GM12878 (cell line): ENCODE data around the gene LRRC8D. TPM values are rescaled to one million over a fixed set of nuclear protein-coding genes. Genes with fewer than 3 reads are reported as not detected.

Source experiments
- ATAC-seq: fragments of 200-7000 bp; cut with Tn5 transposase; 3 replicates; pipeline ENCODE4 v1.9.1; 2020; ENCODE audit warnings: mild to moderate bottlenecking, moderate library complexity
- BruUV-seq: library from RNA; stranded (reverse); fragments of 400-500 nt; replicated peaks from 2 replicates; lab custom pipeline; 2021; lab: Mats Ljungman, UMichigan
- CTCF ChIA-PET: fragments of 300-600 bp; sonication (Branson Sonifier 250); formaldehyde crosslinking; extraction: SDS; loops from one replicate; lab custom pipeline; 2021; ENCODE audit warnings: inconsistent platforms; lab: Yijun Ruan, JAX
- POLR2A ChIA-PET: fragments of 350-600 bp; formaldehyde crosslinking; extraction: SDS; loops from one replicate; lab custom pipeline; 2021; ENCODE audit warnings: inconsistent platforms; lab: Charles Lee
- RAD21 ChIA-PET: fragments of 300-600 bp; sonication (Branson Sonifier 250); formaldehyde crosslinking; loops from one replicate; lab custom pipeline; 2023; ENCODE audit warnings: antibody characterized with exemption; ENCODE audit not compliant: unreplicated experiment; lab: Charles Lee
- SMC1A ChIA-PET: fragments of 300-600 bp; sonication (Branson Sonifier 250); formaldehyde crosslinking; loops from one replicate; lab custom pipeline; 2023; ENCODE audit not compliant: unreplicated experiment, uncharacterized antibody; lab: Charles Lee
- DNase-seq: peaks from one replicate; pipeline ENCODE4 v3.0.0-alpha.2; 2011; ENCODE audit warnings: low read depth, low spot score
- FAIRE-seq: peaks from 3 replicates; lab custom pipeline; 2011; peaks lifted over from hg19 to GRCh38; lab: Jason Lieb, UNC
- H2AFZ ChIP-seq: 2 replicates; pipeline ENCODE4 v1.6.0; 2011; ENCODE audit warnings: low read depth, low read length, control low read depth; ENCODE audit not compliant: control insufficient read depth
- H3K27ac ChIP-seq: 2 replicates; pipeline ENCODE4 v1.5.1; 2011; ENCODE audit warnings: control low read depth; ENCODE audit not compliant: control insufficient read depth, insufficient read depth
- H3K27me3 ChIP-seq, 2 experiments: replicated peaks in 1 of 2; 2 replicates each; pipeline versions ENCODE4 v1.6.0 to v1.6.1; 2011; ENCODE audit warnings: low read length in 1 of 2; ENCODE audit not compliant: control insufficient read depth in 2 of 2, insufficient read depth in 2 of 2
- H3K36me3 ChIP-seq, 2 experiments: 2 replicates each; pipeline ENCODE4 v1.5.1; 2011; ENCODE audit warnings: low read length in 1 of 2; ENCODE audit not compliant: control insufficient read depth in 2 of 2, insufficient read depth in 2 of 2
- H3K4me1 ChIP-seq: 2 replicates; pipeline ENCODE4 v1.6.1; 2011; ENCODE audit warnings: mild to moderate bottlenecking, low read length, moderate library complexity, mixed read lengths; ENCODE audit not compliant: control insufficient read depth, insufficient read depth
- H3K4me2 ChIP-seq: 2 replicates; pipeline ENCODE4 v1.6.0; 2011; ENCODE audit warnings: control low read depth; ENCODE audit not compliant: control insufficient read depth, insufficient read depth
- H3K4me3 ChIP-seq: fragments of 200-600 bp; sonication (generic); 2 replicates; pipeline ENCODE4 v1.5.1; 2016
- H3K79me2 ChIP-seq: 2 replicates; pipeline ENCODE4 v1.6.0; 2011; ENCODE audit warnings: low read length; ENCODE audit not compliant: control insufficient read depth, insufficient read depth
- H3K9ac ChIP-seq: 2 replicates; pipeline ENCODE4 v1.8.0; 2011; ENCODE audit warnings: low read length, control low read depth, mixed read lengths; ENCODE audit not compliant: control insufficient read depth, insufficient read depth
- H3K9me3 ChIP-seq: replicated peaks from 3 replicates; pipeline ENCODE4 v1.5.1; 2011; ENCODE audit warnings: mild to moderate bottlenecking, low read length; ENCODE audit not compliant: control insufficient read depth, insufficient read depth
- H4K20me1 ChIP-seq: 2 replicates; pipeline ENCODE4 v1.6.0; 2011; ENCODE audit not compliant: control insufficient read depth, insufficient read depth
- CREM ChIP-seq: IDR thresholded peaks from 2 replicates; pipeline ENCODE4 v1.6.1; 2014; ENCODE audit warnings: antibody characterized with exemption, low read depth
- EP300 ChIP-seq, 2 experiments: fragments of 150-350 bp in 1 of 2; IDR thresholded peaks; 2 replicates each; pipeline ENCODE4 v1.6.1; 2011 to 2012; ENCODE audit warnings: low read depth in 2 of 2, low read length in 2 of 2, borderline replicate concordance in 1 of 2, improper control_type of control experiment in 1 of 2, inconsistent platforms in 1 of 2; ENCODE audit not compliant: control insufficient read depth in 1 of 2
- EZH2 ChIP-seq: IDR thresholded peaks from 2 replicates; pipeline ENCODE4 v1.6.1; 2012; ENCODE audit warnings: low read depth, mild to moderate bottlenecking, control low read depth, inconsistent platforms, low read length, borderline replicate concordance; ENCODE audit not compliant: control insufficient read depth
- HDAC6 ChIP-seq: fragments of 200-600 bp; sonication (generic); IDR thresholded peaks from one replicate; pipeline ENCODE4 v1.8.0; 2017; ENCODE audit warnings: antibody characterized with exemption; ENCODE audit not compliant: unreplicated experiment
- IKZF1 ChIP-seq: fragments of 450-650 bp; conservative IDR thresholded peaks from 2 replicates; pipeline ENCODE4 v1.6.1; 2017; ENCODE audit warnings: antibody characterized with exemption, mild to moderate bottlenecking
- JUND ChIP-seq: IDR thresholded peaks from 2 replicates; pipeline ENCODE4 v1.6.1; 2012; ENCODE audit warnings: low read depth, mild to moderate bottlenecking, low read length, improper control_type of control experiment, moderate library complexity
- NFIC ChIP-seq: IDR thresholded peaks from 2 replicates; pipeline ENCODE4 v1.6.1; 2012; ENCODE audit warnings: low read depth, mild to moderate bottlenecking, inconsistent platforms, low read length, moderate library complexity
- NR2F1 ChIP-seq: fragments of 450-650 bp; conservative IDR thresholded peaks from 2 replicates; pipeline ENCODE4 v1.6.1; 2017; ENCODE audit warnings: mild to moderate bottlenecking
- PKNOX1 ChIP-seq: fragments of 450-650 bp; IDR thresholded peaks from 2 replicates; pipeline ENCODE4 v1.6.1; 2016; ENCODE audit warnings: mild to moderate bottlenecking
- RELA ChIP-seq: fragments of 450-650 bp; IDR thresholded peaks from 2 replicates; pipeline ENCODE4 v1.8.0; 2014; ENCODE audit warnings: borderline replicate concordance; ENCODE audit not compliant: partially characterized antibody
- RELB ChIP-seq: fragments of 450-650 bp; IDR thresholded peaks from 2 replicates; pipeline ENCODE4 v1.6.1; 2017; ENCODE audit warnings: low read depth, mild to moderate bottlenecking, moderate library complexity
- RFX5 ChIP-seq: IDR thresholded peaks from 2 replicates; pipeline ENCODE4 v1.6.1; 2011; ENCODE audit warnings: low read depth, low read length, improper control_type of control experiment
- SMARCA5 ChIP-seq: fragments of 450-650 bp; IDR thresholded peaks from 2 replicates; pipeline ENCODE4 v1.6.1; 2017; ENCODE audit warnings: mild to moderate bottlenecking
- TCF12 ChIP-seq: IDR thresholded peaks from 2 replicates; pipeline ENCODE4 v1.6.1; 2011; ENCODE audit warnings: low read depth, mild to moderate bottlenecking, low read length
- TCF7 ChIP-seq: IDR thresholded peaks from 2 replicates; pipeline ENCODE4 v1.6.1; 2014; ENCODE audit warnings: antibody characterized with exemption, borderline replicate concordance
- USF1 ChIP-seq: IDR thresholded peaks from 2 replicates; pipeline ENCODE4 v1.6.1; 2011; ENCODE audit warnings: borderline replicate concordance, low read depth, mild to moderate bottlenecking, moderate library complexity, mixed read lengths, low read length; ENCODE audit not compliant: insufficient read depth; ENCODE audit errors: extremely low read length
- YY1 ChIP-seq: IDR thresholded peaks from 2 replicates; pipeline ENCODE4 v1.6.1; 2011; ENCODE audit warnings: low read depth, mild to moderate bottlenecking, low read length
- ZNF274 ChIP-seq: IDR thresholded peaks from one replicate; pipeline ENCODE4 v1.8.0; 2011; ENCODE audit not compliant: insufficient read length, insufficient read depth
- WGBS: methylation state at CpG from one replicate; pipeline ENCODE4 v1.1.6; 2016; ENCODE audit warnings: low lambda C conversion rate; ENCODE audit not compliant: insufficient replicate concordance, insufficient coverage; ENCODE audit errors: missing lambda C conversion rate; 5-methylcytosine and 5-hydroxymethylcytosine counted together
- in situ Hi-C: fragments of 300-500 bp; cut with MboI; formaldehyde crosslinking; loops from 9 replicates; pipeline ENCODE4 v1.14.3; 2018; ENCODE audit warnings: mixed read lengths
- intact Hi-C: fragments of 100-400 bp; cut with micrococcal nuclease; formaldehyde crosslinking; loops from one replicate; pipeline ENCODE4 v1.14.2; 2022; ENCODE audit not compliant: unreplicated experiment
- polyA plus RNA-seq, 11 experiments: library from polyadenylated mRNA; depleted of rRNA in 4 of 11; unstranded in 6 of 11; stranded (reverse) in 5 of 11; fragments of >200 nt; fragmentation: Nextera tagmentation in 4 of 11; fragmentation: Illumina TruSeq in 1 of 11; extraction: Ambion mirVana in 4 of 11; extraction: Trizol in 1 of 11; gene quantifications; 1 replicate in 1 of 11; 2 replicates in 10 of 11; pipeline versions ENCODE4 v1.2.1 to v1.2.3, GENCODE V29; 2011 to 2016; ENCODE audit warnings: inconsistent platforms in 2 of 11, missing spikeins in 2 of 11, low read depth in 1 of 11
- total RNA-seq, 4 experiments: library from RNA; depleted of rRNA in 3 of 4; stranded (reverse); fragments of >200 nt in 3 of 4; fragmentation: Illumina TruSeq in 1 of 4; extraction: Trizol in 1 of 4; gene quantifications; 2 replicates each; pipeline versions ENCODE4 v1.2.1 to v1.2.3, GENCODE V29; 2013 to 2021

LRRC8D gene
- total and polyA plus RNA-seq, 10 of the 15 experiments (the other 5 are each of a cell fraction or from before 2014, with no cell fraction given): 5.6 to 44.1 (median 26.8) TPM

- TF ChIP-seq SMARCA5: peak; percentile 38; the same call in 1 of the 2 replicates
- no peak for TF ChIP-seq RFX5
- TF ChIP-seq HDAC6: no peak
Observed at GRCh38 chr1:89780721-89781120, 40.1 kb upstream of the LRRC8D start (continued).

- Histone ChIP-seq H3K9me3 (no peaks in the 10 kb centered on the region), H3K4me1 (peaks cover 13% of the 10 kb centered on the region; the same call in 1 of the 2 replicates), H3K4me3 (no peak overlapping the region), H3K27ac (no peak overlapping the region; the same call in 1 of the 2 replicates), H3K79me2 (no peaks in the 10 kb centered on the region), H3K36me3 (no peaks in the 10 kb centered on the region), H4K20me1 (no peaks in the 10 kb centered on the region), H3K9ac (no peak overlapping the region), H3K27me3 (no peaks in the 10 kb centered on the region), H2AFZ (peak overlapping the region; percentile 9), H3K4me2 (peak overlapping the region; percentile 66)
- CTCF ChIA-PET: interaction anchor here (0.6 to 3.7 kb wide), 39 partner anchors 9 to 698 kb away, joined by 3 to 36 read pairs (median 5); no protein-coding TSS in a partner anchor
- no peak for FAIRE-seq
- 0% methylated on average over 4 of the region's 4 CpGs for WGBS
- in situ Hi-C loops: no loop called here
- SMC1A ChIA-PET: interaction anchor here (0.6 to 7.0 kb wide), 50 partner anchors 10 to 1383 kb away, joined by 3 to 52 read pairs (median 4); partner anchors contain the start of gene LRRC8C
- intact Hi-C loops: no loop called here
- peak; percentile 91 for ATAC-seq
- POLR2A ChIA-PET: interaction anchor here (0.6 to 2.5 kb wide), 11 partner anchors 19 to 317 kb away, joined by 3 to 7 read pairs (median 4); no protein-coding TSS in a partner anchor
- RAD21 ChIA-PET: interaction anchor here (0.6 to 3.6 kb wide), 38 partner anchors 13 to 1265 kb away, joined by 3 to 37 read pairs (median 4); partner anchors contain the start of gene LRRC8D
- BruUV-seq: no TSS peak
- peak; percentile 81 for DNase-seq
- peak; percentile 93 for TF ChIP-seq NFIC
- TF ChIP-seq NR2F1: peak; percentile 59
- peak; percentile 72 to 82; a peak in 2 of 4 replicates for TF ChIP-seq EP300 (IDR thresholded peaks at IDR 0.05; ENCODE audit: borderline replicate concordance in 1 of 2, control insufficient read depth in 1 of 2, low read depth in 2 of 2, low read length in 2 of 2)
- peak; percentile 73 for TF ChIP-seq YY1
- TF ChIP-seq CREM: peak; percentile 69
- no peak for TF ChIP-seq EZH2
- TF ChIP-seq TCF7: peak; percentile 100
- no peak for TF ChIP-seq ZNF274
- peak; percentile 95 for TF ChIP-seq PKNOX1
- peak; percentile 53; the same call in 1 of the 2 replicates for TF ChIP-seq TCF12
- TF ChIP-seq USF1: no peak
- peak; percentile 93 for TF ChIP-seq RELB
- TF ChIP-seq RELA: peak; percentile 87
- peak; percentile 86 for TF ChIP-seq IKZF1
- TF ChIP-seq JUND: 0 out of 2 replicates have a peak, but pooled peaks have one; percentile 16
Observed at GRCh38 chr1:89781494-89782126, 39.2 kb upstream of the LRRC8D start.
